K562 (cell line): ENCODE data around the gene PODXL2. TPM values are rescaled to one million over a fixed set of nuclear protein-coding genes. Genes with fewer than 3 reads are reported as not detected.

Experiments used
- ATAC-seq: fragments of 200-7000 bp; cut with Tn5 transposase; 3 replicates; pipeline ENCODE4 v1.9.1; 2020; ENCODE audit warnings: moderate library complexity
- BruUV-seq: library from RNA; stranded (reverse); fragments of 400-500 nt; replicated peaks from 2 replicates; lab custom pipeline; 2021; lab: Mats Ljungman, UMichigan
- CTCF ChIA-PET: fragments of 300-600 bp; formaldehyde crosslinking; extraction: SDS; loops from one replicate; lab custom pipeline; 2021; ENCODE audit warnings: low intra/inter-chr PET ratio; lab: Yijun Ruan, JAX
- POLR2A ChIA-PET: fragments of 300-600, 350-650 bp; sonication (Branson Sonifier 250); formaldehyde crosslinking; extraction: SDS; loops from one replicate; lab custom pipeline; 2021; ENCODE audit warnings: antibody characterized with exemption, inconsistent platforms; lab: Yijun Ruan, JAX
- DNase-seq, 4 experiments: peaks; one replicate each; pipeline versions ENCODE4 v3.0.0 to v3.0.0-alpha.2; 2011 to 2018; ENCODE audit warnings: low spot score in 3 of 4, mixed read lengths in 3 of 4; ENCODE audit errors: extremely low read depth in 1 of 4
- FAIRE-seq: peaks from 2 replicates; lab custom pipeline; 2011; peaks lifted over from hg19 to GRCh38; lab: Jason Lieb, UNC
- H2AFZ ChIP-seq: 2 replicates; pipeline ENCODE4 v1.6.0; 2011; ENCODE audit warnings: low read depth, low read length, control low read depth, inconsistent platforms
- H3K27ac ChIP-seq: fragments of 200-600 bp; 3 replicates; pipeline ENCODE4 v1.8.0; 2011; ENCODE audit warnings: low read depth, mild to moderate bottlenecking, control low read depth, inconsistent platforms, low read length, moderate library complexity, mixed read lengths; ENCODE audit errors: extremely low read depth
- H3K27me3 ChIP-seq, 2 experiments: fragments of 300-600 bp in 1 of 2; 2 replicates in 1 of 2; 3 replicates in 1 of 2; pipeline versions ENCODE4 v1.6.0 to v1.8.0; 2011; ENCODE audit warnings: inconsistent platforms in 2 of 2, low read length in 2 of 2, mild to moderate bottlenecking in 1 of 2, mixed read lengths in 1 of 2, moderate library complexity in 1 of 2; ENCODE audit not compliant: control insufficient read depth in 2 of 2, insufficient read depth in 2 of 2
- H3K36me3 ChIP-seq: fragments of 300-600 bp; 3 replicates; pipeline ENCODE4 v1.8.0; 2011; ENCODE audit warnings: mild to moderate bottlenecking, low read length, inconsistent platforms; ENCODE audit not compliant: control insufficient read depth, insufficient read depth
- H3K4me1 ChIP-seq, 2 experiments: fragments of 200-600 bp in 1 of 2; replicated peaks in 1 of 2; 2 replicates in 1 of 2; 3 replicates in 1 of 2; pipeline versions ENCODE4 v1.5.1 to v1.8.0; 2011; ENCODE audit warnings: inconsistent platforms in 2 of 2, low read length in 2 of 2, mild to moderate bottlenecking in 1 of 2, mixed read lengths in 1 of 2, moderate library complexity in 1 of 2; ENCODE audit not compliant: control insufficient read depth in 2 of 2, insufficient read depth in 2 of 2
- H3K4me2 ChIP-seq: 2 replicates; pipeline ENCODE4 v1.6.1; 2011; ENCODE audit warnings: low read length, control low read depth, inconsistent platforms, mixed read lengths; ENCODE audit not compliant: insufficient read depth
- H3K4me3 ChIP-seq: fragments of 200-600 bp; sonication (generic), shearing (Covaris generic); 2 replicates; pipeline ENCODE4 v1.5.1; 2016; ENCODE audit warnings: control low read depth, inconsistent platforms
- H3K79me2 ChIP-seq: fragments of 200-600 bp; 3 replicates; pipeline ENCODE4 v1.8.0; 2011; ENCODE audit warnings: low read length, inconsistent platforms; ENCODE audit not compliant: control insufficient read depth, insufficient read depth
- H3K9ac ChIP-seq, 2 experiments: 2 replicates each; pipeline versions ENCODE4 v1.6.0 to v1.6.1; 2011; ENCODE audit warnings: low read depth in 2 of 2, low read length in 2 of 2, control low read depth in 1 of 2, inconsistent platforms in 1 of 2, mild to moderate bottlenecking in 1 of 2, mixed read lengths in 1 of 2; ENCODE audit not compliant: insufficient read depth in 1 of 2
- H3K9me1 ChIP-seq: one replicate; pipeline ENCODE4 v1.6.0; 2011; ENCODE audit warnings: inconsistent platforms, mild to moderate bottlenecking, low read length, moderate library complexity; ENCODE audit not compliant: control insufficient read depth, insufficient read depth
- H3K9me3 ChIP-seq: replicated peaks from 2 replicates; pipeline ENCODE4 v1.5.1; 2011; ENCODE audit warnings: low read depth, low read length, inconsistent platforms; ENCODE audit not compliant: control insufficient read depth, insufficient read depth
- H4K20me1 ChIP-seq: replicated peaks from 2 replicates; pipeline ENCODE4 v1.6.1; 2011; ENCODE audit warnings: low read length, inconsistent platforms, mixed read lengths; ENCODE audit not compliant: control insufficient read depth, insufficient read depth
- ELF4 ChIP-seq: fragments of 450-650 bp; formaldehyde crosslinking; IDR thresholded peaks from 2 replicates; pipeline ENCODE4 v1.4.0; 2022; ENCODE audit warnings: missing genetic modification characterization
- NFYB ChIP-seq: IDR thresholded peaks from 2 replicates; pipeline ENCODE4 v1.6.1; 2011; ENCODE audit warnings: mild to moderate bottlenecking, moderate library complexity; ENCODE audit not compliant: insufficient read length; ENCODE audit errors: extremely low read depth
- POLR2G ChIP-seq: fragments of 200-400 bp; formaldehyde crosslinking; IDR thresholded peaks from 2 replicates; pipeline ENCODE4 v1.6.1; 2017; ENCODE audit warnings: low read depth, mild to moderate bottlenecking, antibody characterized with exemption, low read length, moderate library complexity
- PRMT5 ChIP-seq: sonication (generic); formaldehyde crosslinking; IDR thresholded peaks from 2 replicates; pipeline ENCODE4 v1.5.0; 2020; ENCODE audit warnings: missing genetic modification reagents
- RBFOX2 ChIP-seq: fragments of 200-400 bp; formaldehyde crosslinking; IDR thresholded peaks from 2 replicates; pipeline ENCODE4 v1.6.1; 2017; ENCODE audit warnings: low read depth, mild to moderate bottlenecking, low read length, moderate library complexity
- TEAD4 ChIP-seq, 2 experiments: sonication (generic) in 1 of 2; formaldehyde crosslinking in 1 of 2; IDR thresholded peaks; 2 replicates each; pipeline versions ENCODE4 v1.6.1 to v1.8.0; 2012 to 2022; ENCODE audit warnings: borderline replicate concordance in 1 of 2, inconsistent platforms in 1 of 2, low read length in 1 of 2, mild to moderate bottlenecking in 1 of 2, missing genetic modification reagents in 1 of 2
- ZNF184 ChIP-seq: sonication (generic); formaldehyde crosslinking; IDR thresholded peaks from 2 replicates; pipeline ENCODE4 v1.5.0; 2020; ENCODE audit warnings: missing genetic modification reagents
- WGBS: fragments of 100-300 bp; shearing (Covaris generic); methylation state at CpG from one replicate; pipeline ENCODE4 v1.1.6; 2016; ENCODE audit warnings: low coverage, mixed read lengths; ENCODE audit not compliant: insufficient coverage; ENCODE audit errors: missing lambda C conversion rate; 5-methylcytosine and 5-hydroxymethylcytosine counted together
- in situ Hi-C: fragments of 300-500 bp; cut with MboI; formaldehyde crosslinking; loops from 4 replicates; pipeline ENCODE4 v1.15.0; 2018; ENCODE audit warnings: inconsistent platforms, mixed read lengths
- intact Hi-C: fragments of 100-400 bp; cut with micrococcal nuclease; formaldehyde crosslinking; loops from 2 replicates; pipeline ENCODE4 v1.14.2; 2022
- polyA plus RNA-seq, 8 experiments: library from polyadenylated mRNA; depleted of rRNA in 4 of 8; stranded (reverse) in 5 of 8; unstranded in 3 of 8; fragments of >200 nt; fragmentation: Nextera tagmentation in 2 of 8; fragmentation: Illumina TruSeq in 1 of 8; extraction: Ambion mirVana in 2 of 8; extraction: Trizol in 1 of 8; gene quantifications; 2 replicates each; pipeline versions ENCODE4 v1.2.1 to v1.2.3, GENCODE V29; 2011 to 2014; ENCODE audit warnings: inconsistent platforms in 1 of 8, missing spikeins in 1 of 8
- total RNA-seq, 7 experiments: library from RNA; depleted of rRNA in 6 of 7; stranded (reverse); fragments of >200 nt in 6 of 7; fragmentation: Illumina TruSeq in 2 of 7; extraction: Trizol in 2 of 7; gene quantifications; 2 replicates each; pipeline versions ENCODE4 v1.2.1 to v1.2.3, GENCODE V29; 2011 to 2021; ENCODE audit warnings: low replicate concordance in 1 of 7

The PODXL2 gene
- total and polyA plus RNA-seq, 9 of the 15 experiments (the other 6 are each of a cell fraction or from before 2014, with no cell fraction given): 0.03 to 52.5 (median 21.9) TPM

- WGBS: 96% methylated on average over 22 of the region's 32 CpGs
- H3K9me3 ChIP-seq: no peaks in the 10 kb centered on the region
- CTCF ChIA-PET: no interaction called here
- TF ChIP-seq ELF4 (CRISPR knock-in tag): no peak
- no peak for TF ChIP-seq ZNF184 (CRISPR knock-in tag)
- peak; percentile 45; the same call in 1 of the 2 replicates for TF ChIP-seq RBFOX2
- TF ChIP-seq NFYB: no peak
- no peak for TF ChIP-seq TEAD4 (IDR thresholded peaks at IDR 0.05; ENCODE audit: low read length)
- TF ChIP-seq TEAD4 (CRISPR knock-in tag; IDR thresholded peaks at IDR 0.05; ENCODE audit: borderline replicate concordance): no peak
- no peak for TF ChIP-seq PRMT5 (CRISPR knock-in tag)
- peak; percentile 51 for TF ChIP-seq POLR2G
- H3K79me2 ChIP-seq: no peaks in the 10 kb centered on the region
- FAIRE-seq (no peak), DNase-seq (no peak), ATAC-seq (no peak)
- H4K20me1 ChIP-seq: no peaks in the 10 kb centered on the region; the same call in 1 of the 2 replicates
- H3K36me3 ChIP-seq: peaks cover 64% of the 10 kb centered on the region; the same call in 2 of the 3 replicates
- BruUV-seq: no TSS peak
- no peaks in the 10 kb centered on the region for H3K9me1 ChIP-seq
- POLR2A ChIA-PET: interaction anchor here (0.8 to 3.1 kb wide), 5 partner anchors 9 to 63 kb away, joined by 3 to 18 read pairs (median 5); partner anchors contain the start of genes MCM2 and TPRA1
- no peak overlapping the region for H3K27ac ChIP-seq
- no peak overlapping the region; a peak in 1 of 4 replicates for H3K9ac ChIP-seq
- no peaks in the 10 kb centered on the region for H3K4me1 ChIP-seq
- intact Hi-C loops (no loop called here), in situ Hi-C loops (no loop called here)
- no peak overlapping the region for H3K4me3 ChIP-seq
- no peak overlapping the region for H3K4me2 ChIP-seq
- H3K27me3 ChIP-seq: no peaks in the 10 kb centered on the region
- no peak overlapping the region for H2AFZ ChIP-seq
These were observed 8.2 kb upstream of the PODXL2 start for GRCh38 chr3:127620637-127621375.
